BJ (cell line): ENCODE data around the gene CREB3L2. TPM values are rescaled to one million over a fixed set of nuclear protein-coding genes. Genes with fewer than 3 reads are reported as not detected.

ENCODE experiments used
- CTCF ChIA-PET: fragments of 350-600 bp; formaldehyde crosslinking; extraction: SDS; loops from one replicate; lab custom pipeline; 2021; ENCODE audit warnings: antibody characterized with exemption, inconsistent platforms; lab: Yijun Ruan, JAX
- POLR2A ChIA-PET: fragments of 300-600 bp; sonication (Branson Sonifier 250); formaldehyde crosslinking; extraction: SDS; loops from one replicate; lab custom pipeline; 2021; ENCODE audit warnings: antibody characterized with exemption; lab: Charles Lee
- DNase-seq: peaks from one replicate; pipeline ENCODE4 v3.0.0-alpha.2; 2011; ENCODE audit warnings: low read depth
- H3K27me3 ChIP-seq: 2 replicates; pipeline ENCODE4 v1.6.0; 2011; ENCODE audit warnings: low read length; ENCODE audit not compliant: control insufficient read depth, insufficient read depth
- H3K36me3 ChIP-seq: 2 replicates; pipeline ENCODE4 v1.5.1; 2011; ENCODE audit warnings: low read length; ENCODE audit not compliant: control insufficient read depth, insufficient read depth
- H3K4me3 ChIP-seq: 2 replicates; pipeline ENCODE4 v1.5.1; 2011; ENCODE audit warnings: low read depth, mild to moderate bottlenecking, control low read depth, low read length
- polyA plus RNA-seq: library from polyadenylated mRNA; depleted of rRNA; stranded (reverse); fragments of >200 nt; gene quantifications from 2 replicates; pipeline ENCODE4 v1.2.3, GENCODE V29; 2011
- TF ChIP-seq, protein P1 (sequence below): IDR thresholded peaks from 2 replicates; pipeline ENCODE4 v1.5.1; 2011; ENCODE audit warnings: low read depth, mild to moderate bottlenecking, control low read depth, inconsistent platforms, low read length, moderate library complexity; ENCODE audit not compliant: insufficient read depth

The CREB3L2 gene
- polyA plus RNA-seq, 1 experiment: 62.2 TPM

DNA sequence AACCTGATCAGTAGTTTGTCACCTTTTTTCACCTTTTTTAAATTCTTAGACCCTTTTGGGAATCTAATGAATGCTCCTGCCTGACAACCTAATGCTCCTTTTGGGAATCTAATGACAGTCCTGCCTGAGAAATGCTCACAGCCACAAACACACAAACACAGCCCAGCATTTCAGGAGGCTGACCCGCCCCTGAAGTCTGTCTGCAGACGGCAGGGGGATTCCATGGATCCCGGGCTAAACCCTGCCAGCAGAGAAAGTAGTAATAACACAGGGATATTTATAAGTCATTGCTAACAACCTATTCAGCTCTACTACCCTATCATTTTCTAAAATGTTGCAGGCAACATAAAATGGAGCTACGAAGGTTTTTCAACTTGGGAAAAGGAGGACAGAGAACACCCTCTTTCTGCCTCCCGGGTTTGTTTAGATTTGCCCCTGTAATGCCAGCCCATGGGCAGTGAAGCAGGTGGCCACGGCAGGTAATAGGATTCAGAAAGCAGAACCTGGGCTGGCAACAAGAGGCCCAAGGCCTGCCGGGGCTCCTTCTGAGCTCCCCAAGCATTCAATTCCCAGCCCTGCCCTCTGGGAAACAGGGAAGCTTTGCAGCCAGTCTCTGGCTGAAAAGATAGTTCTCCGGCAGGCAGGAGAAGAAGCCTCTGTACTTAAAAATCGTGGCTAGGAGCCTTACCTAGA is 65.2 kb downstream of the CREB3L2 start:
- no peak for DNase-seq
- Histone ChIP-seq H3K27me3 (no peaks in the 10 kb centered on the region), H3K36me3 (no peaks in the 10 kb centered on the region), H3K4me3 (no peak overlapping the region)
- TF ChIP-seq, protein P1, sequence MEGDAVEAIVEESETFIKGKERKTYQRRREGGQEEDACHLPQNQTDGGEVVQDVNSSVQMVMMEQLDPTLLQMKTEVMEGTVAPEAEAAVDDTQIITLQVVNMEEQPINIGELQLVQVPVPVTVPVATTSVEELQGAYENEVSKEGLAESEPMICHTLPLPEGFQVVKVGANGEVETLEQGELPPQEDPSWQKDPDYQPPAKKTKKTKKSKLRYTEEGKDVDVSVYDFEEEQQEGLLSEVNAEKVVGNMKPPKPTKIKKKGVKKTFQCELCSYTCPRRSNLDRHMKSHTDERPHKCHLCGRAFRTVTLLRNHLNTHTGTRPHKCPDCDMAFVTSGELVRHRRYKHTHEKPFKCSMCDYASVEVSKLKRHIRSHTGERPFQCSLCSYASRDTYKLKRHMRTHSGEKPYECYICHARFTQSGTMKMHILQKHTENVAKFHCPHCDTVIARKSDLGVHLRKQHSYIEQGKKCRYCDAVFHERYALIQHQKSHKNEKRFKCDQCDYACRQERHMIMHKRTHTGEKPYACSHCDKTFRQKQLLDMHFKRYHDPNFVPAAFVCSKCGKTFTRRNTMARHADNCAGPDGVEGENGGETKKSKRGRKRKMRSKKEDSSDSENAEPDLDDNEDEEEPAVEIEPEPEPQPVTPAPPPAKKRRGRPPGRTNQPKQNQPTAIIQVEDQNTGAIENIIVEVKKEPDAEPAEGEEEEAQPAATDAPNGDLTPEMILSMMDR: no peak
- CTCF ChIA-PET: interaction anchor here (1.1 to 1.5 kb wide), 3 partner anchors 17 to 66 kb away, joined by 3 to 4 read pairs (median 3); partner anchors contain the start of gene CREB3L2
- POLR2A ChIA-PET: interaction anchor here (0.6 to 0.8 kb wide), 2 partner anchors 12 to 54 kb away, joined by 3 to 4 read pairs; no protein-coding TSS in a partner anchor

DNA sequence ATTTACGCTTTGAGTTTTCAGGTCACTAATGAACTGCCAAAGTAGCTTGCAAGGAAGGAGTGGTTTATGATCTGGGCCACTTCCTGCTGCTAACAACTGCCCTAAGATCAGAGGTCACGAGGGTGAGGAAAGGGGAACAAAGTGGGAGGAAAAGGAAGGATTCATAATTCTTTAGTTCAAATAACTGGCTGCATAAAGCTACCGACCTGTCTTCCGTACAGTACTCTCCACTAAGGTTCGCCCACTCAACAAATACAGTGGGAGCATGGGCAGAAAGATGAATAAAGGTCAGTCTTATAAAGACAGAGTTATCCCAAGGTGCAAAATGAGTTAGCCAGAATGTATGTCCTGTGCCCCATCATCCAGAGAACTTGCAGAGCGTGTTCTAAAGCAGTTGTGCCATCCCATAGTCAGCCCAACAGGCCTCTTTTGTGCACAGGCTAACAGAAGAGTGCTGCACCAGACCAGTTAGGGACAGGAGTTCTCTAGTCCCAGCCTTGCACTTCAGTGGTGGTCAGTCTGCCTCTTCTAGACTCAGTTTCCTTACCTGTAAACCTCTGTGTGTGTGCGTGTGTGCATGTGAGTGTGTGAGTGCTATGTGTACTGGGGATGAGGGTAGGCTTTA is 65.9 kb downstream of the CREB3L2 start:
- no peaks in the 10 kb centered on the region for H3K27me3 ChIP-seq
- no peak for DNase-seq
- ChIA-PET CTCF (no interaction called here), POLR2A (no interaction called here)
- no peaks in the 10 kb centered on the region for H3K36me3 ChIP-seq
- TF ChIP-seq, protein P1: no peak
- H3K4me3 ChIP-seq: no peak overlapping the region

DNA sequence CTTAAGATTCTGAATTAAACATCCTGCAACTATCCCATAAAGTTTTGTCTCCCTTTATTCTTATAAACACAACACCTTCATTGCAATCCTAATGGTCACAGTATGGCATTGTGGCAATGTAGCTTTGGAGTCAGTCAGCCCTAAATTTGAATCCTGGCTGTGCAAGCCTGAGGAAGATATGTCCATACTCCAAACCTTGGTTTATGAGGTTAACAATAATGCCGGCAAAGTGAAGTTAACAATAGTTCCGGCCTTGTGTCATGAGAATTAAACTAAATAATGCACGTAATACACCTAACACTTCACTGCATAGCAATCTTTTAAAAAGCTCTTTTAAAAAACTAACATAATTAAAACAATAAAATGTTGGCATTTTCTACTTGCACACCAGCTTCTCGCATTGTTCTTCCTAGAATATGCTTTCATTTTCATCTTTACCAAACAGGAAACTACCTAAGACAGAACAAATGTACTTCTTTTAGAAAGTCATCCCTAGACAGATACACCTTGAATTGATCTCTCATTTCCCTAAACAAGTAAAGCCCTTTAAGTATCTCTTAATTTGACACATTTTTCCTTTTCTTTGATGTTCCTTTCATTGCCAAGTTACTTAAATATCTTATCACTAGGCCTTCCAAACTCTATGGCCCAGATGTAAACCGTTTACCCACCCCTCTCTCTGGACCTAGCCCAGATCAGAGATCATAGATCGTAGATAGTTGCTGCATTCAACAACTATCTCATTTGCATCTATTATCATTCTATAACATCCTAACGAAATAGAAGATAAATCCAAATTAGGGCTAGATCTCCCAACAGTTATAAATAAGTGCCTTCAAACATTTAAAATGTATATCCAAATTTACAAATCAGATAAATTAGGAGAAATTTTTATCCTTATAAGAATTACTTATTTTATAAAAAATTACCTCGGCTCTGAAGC is 66.7 kb downstream of the CREB3L2 start:
- no peak for DNase-seq
- ChIA-PET CTCF (interaction anchor here (1.0 to 2.2 kb wide), 5 partner anchors 29 to 73 kb away, joined by 3 to 6 read pairs (median 3); no protein-coding TSS in a partner anchor), POLR2A (no interaction called here)
- Histone ChIP-seq H3K27me3 (no peaks in the 10 kb centered on the region), H3K4me3 (no peak overlapping the region), H3K36me3 (no peaks in the 10 kb centered on the region)
- TF ChIP-seq, protein P1: no peak

DNA sequence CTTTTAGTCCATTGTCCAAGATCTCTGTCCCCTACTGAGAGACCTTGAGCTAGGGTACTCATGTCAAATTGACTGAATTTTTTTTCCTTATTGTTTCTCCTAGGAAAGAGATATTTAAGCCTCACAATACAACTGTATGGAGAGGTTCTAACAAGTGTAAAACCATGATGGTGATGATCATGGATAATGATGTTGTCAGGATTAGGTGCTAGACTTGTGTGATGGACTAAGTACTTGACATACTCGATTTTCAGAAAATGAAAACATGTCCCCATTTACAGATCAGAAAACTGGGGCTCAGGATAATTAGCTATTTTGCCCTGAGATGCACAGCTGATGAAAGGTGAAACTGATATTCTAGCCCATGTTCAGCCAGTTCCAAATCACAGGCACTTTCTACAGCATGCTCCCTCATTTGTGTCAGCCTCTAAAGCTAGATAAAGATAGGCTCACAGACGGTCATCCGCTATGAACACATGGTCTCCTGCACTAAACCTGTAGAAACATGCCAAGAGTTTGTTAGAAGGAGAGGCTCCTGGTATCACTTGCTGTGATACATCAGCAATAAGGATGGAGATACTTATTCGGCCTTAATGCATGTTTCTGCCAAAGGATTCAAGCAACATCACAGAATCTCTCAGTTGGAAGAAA is 67.6 kb downstream of the CREB3L2 start:
- Histone ChIP-seq H3K27me3 (no peaks in the 10 kb centered on the region), H3K4me3 (no peak overlapping the region), H3K36me3 (no peaks in the 10 kb centered on the region)
- DNase-seq: no peak
- ChIA-PET POLR2A (no interaction called here), CTCF (interaction anchor here (0.8 to 2.2 kb wide), 6 partner anchors 30 to 74 kb away, joined by 3 to 6 read pairs (median 3); no protein-coding TSS in a partner anchor)
- TF ChIP-seq, protein P1: no peak
